ENCODE data around the gene IGLL1.

The IGLL1 gene

GRCh38 chr22:23530106-23530505 is 50.0 kb downstream of the IGLL1 start:
- no peak for DNase-seq (ENCODE audit: low read depth in 2 of 3, low spot score in 2 of 3)

DNA sequence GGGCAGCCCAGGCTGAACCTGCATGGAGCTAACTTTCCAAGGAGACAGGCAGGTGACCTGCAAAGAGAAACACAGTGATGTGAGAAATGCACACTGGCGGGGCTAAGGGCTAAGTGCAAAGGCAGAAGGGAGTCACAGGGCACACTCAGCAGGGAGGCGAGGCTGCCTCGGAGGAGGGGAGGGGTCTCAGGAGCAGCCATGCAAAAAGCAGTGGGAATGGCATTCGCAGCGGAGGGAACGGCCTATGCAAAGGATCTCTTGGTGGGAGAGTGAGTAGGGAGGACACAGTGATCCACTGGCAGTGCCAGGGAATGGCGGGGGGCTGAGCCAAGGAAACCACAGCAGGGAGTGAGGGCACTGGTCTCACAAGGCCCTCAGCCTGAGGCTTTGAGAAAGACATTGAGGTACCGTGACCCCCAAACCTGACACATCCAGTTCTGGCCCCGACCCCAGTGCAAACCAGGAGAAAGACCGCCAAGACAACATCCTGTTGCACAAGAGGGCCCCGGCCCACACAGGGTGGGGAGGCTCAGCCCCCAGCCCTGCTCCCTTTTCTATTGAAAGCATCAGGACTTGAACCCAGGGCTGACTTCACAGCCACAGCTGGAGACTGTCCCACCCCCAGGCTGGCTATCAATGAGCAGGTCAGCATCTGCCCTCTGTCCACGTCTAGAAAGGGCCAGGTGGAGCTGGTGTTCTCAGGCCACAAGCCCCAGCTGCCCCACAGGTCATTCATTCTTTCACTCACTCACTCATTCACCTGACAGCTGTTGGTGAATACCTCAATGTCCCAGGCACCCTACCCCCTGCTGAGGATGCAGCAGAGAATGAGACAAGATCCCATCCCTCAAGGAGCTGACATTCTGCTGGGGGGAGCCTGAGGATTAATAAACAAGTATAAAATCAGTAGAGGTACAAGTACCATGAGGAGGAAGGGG is 50.7 kb downstream of the IGLL1 start:
- no peak for DNase-seq (ENCODE audit: low read depth in 2 of 3, low spot score in 2 of 3)

GRCh38 chr22:23527971-23528740 is 51.9 kb downstream of the IGLL1 start:
- DNase-seq (ENCODE audit: low read depth in 2 of 3, low spot score in 2 of 3) = no peak

- no peak for DNase-seq (ENCODE audit: low read depth in 2 of 3, low spot score in 2 of 3)
Measured at GRCh38 chr22:23526596-23527316, 53.3 kb downstream of the IGLL1 start.

DNA sequence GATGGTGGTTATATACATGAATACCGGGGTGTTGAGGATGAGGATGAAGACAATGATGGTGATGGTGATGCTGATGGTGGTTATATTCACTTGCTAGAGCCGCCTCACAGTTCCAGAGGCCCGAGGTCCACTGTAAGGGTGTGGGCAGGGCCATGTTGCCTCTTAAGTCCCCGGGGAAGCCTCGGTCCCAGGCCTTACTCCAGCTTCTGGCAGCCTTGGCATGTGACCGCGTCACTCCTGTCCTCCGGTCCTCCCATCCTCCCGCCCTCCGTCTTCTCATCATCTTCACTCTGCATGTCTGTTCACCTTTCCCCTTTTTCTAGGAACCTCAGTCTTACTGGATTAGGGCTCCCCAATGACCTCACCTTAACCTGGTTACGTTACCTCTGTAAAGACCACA is 54.6 kb downstream of the IGLL1 start:
- no peak for DNase-seq (ENCODE audit: low read depth in 2 of 3, low spot score in 2 of 3)

GRCh38 chr22:23524226-23524625 is 55.9 kb downstream of the IGLL1 start:
- DNase-seq (ENCODE audit: low read depth in 2 of 3, low spot score in 2 of 3) = no peak

DNA sequence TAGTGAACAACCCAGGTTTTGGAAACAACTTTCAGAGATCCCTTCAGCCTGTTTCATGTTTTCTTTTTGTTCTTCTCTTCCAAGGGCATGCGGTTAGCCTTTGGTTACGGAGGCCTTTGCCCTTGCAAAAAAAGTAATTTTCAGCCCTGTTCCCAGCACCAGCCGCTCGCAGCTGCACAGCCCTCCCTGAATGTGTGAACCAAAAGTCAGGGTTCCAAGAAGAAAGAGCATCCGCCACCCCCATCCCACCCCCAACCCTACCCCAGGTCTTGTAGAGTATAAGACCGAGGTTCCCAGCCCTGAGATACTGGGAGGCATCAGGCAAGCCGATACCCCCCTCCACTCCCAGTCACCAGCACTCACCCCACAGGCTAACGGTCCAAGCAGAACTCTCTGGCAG is 56.4 kb downstream of the IGLL1 start:
- DNase-seq (ENCODE audit: low read depth in 2 of 3, low spot score in 2 of 3) = no peak
